NCI-H345 (cell line): ENCODE results near the gene FRMPD4.

Experiments used
- DNase-seq: peaks from one replicate; lab custom pipeline; 2025; lab: John Stamatoyannopoulos, UW

FRMPD4 gene

DNA sequence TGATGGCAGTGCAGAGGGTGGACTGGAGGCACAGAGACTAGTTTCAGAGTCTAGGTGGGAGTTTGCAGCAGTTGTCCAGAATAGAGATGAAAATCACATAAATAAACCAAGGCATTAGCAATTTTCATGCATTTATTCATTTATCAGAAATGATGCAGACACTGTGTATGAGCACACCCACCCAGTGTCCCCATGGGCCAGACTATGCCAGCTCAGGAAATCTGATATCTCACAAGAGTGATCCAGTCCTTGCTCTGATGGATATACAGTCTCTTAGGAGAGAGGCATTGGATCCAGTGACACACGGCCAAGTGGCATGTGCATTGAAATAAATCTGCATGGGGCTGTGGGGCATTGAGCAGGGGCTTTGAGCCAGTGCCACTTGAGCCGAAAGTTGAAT is 228.2 kb downstream of the FRMPD4 start:
- DNase-seq = no peak

DNA sequence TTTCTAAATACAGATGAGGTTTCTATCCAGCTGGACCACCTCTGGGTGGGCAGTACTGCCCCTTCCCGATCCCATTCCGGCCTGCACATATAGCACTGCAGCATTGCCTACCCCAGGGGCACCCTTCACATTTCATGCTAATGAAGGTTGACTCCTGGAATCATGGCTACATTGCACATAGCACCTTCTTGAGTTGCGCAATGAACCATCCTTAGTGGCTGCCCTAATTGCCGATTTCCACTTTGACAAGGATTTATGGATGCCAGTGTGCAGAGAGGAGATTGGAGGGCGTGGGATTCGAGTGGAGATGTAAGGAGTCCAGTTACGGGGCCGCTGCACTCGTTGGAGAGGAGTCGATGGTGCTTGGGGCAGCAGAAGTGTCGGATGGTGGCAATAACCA is 229.0 kb downstream of the FRMPD4 start:
- DNase-seq = no peak

DNA sequence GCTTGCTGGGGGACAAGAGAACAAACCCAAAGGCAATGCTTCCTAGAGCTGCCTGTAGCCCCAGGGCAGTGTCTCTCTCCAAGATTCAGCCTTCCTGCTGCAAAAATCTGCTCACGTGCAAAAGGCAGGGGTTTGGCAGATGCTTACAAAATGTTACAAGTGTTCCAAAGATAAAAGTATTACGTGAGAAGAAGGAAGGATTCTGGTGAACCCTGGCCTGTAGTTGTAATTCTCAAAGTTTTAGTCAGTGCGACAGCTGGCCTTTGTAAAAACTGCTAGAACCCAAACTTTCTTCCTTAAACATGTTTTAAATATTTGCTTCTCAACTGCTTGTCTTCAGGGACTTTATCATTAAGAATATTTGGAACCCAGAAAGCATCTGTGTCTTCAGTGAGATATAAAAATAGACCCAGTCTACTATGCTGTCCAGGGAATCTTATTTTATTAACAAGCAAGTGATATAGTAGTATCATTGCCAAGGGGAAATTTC is 232.3 kb downstream of the FRMPD4 start:
- no peak for DNase-seq

DNA sequence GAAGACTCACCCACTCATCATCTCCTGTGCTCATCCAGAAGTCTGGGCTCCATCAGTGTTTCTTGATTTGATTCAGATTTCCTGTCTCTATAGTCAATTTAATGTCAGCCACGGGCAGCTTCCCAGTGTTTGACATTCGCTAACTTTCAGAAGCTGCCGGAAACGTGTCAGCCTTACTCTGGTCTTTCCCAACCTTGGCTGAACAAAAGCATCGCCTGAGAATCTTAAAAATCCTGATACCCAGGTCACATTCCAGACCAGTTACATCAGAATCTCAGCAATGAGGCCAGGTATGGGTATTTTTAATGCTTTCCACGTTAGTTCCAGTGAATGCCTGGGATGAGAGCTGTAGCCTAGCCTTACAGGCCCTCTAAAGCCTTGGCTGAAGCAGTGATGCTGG is 233.8 kb downstream of the FRMPD4 start:
- no peak for DNase-seq

DNA sequence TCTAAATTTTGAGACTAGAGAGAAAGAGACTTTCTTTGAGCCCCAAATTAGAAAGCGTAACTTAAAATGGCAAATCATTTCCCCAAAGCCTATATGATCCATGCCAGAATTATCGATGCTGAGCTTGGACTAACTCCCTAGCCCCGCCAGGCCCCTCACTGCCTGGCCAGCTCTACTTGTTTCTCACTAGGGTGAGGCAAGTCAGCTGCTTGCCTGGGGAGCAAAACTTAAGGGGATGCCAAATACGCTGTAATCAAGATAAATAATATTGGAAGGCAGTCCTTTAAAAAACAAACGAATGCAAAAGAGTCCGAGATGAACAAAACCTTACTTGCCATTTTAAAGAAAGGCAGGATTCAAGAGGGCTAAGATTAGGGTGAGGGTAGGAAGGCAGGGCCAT is 236.0 kb downstream of the FRMPD4 start:
- DNase-seq = no peak

DNA sequence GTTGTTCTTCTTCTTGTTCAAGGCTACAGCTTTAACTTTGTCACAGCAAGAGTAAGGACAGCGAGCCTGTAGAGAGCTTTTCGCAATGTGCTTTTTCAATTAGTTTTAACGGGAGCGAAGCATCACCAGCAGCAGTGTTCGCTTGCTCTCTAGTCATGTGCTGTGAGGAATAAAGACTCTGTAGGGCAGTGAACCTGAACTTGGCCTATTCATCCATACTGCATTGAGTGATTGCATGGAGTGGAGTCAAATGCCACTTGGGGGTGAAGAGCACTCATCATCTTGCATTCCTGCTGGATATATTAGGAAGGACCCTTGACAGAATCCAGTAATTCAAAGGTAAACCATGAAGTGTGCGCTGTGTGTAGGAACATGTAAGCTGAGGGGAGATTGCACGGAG is 240.0 kb downstream of the FRMPD4 start:
- peak; percentile 68 for DNase-seq

DNA sequence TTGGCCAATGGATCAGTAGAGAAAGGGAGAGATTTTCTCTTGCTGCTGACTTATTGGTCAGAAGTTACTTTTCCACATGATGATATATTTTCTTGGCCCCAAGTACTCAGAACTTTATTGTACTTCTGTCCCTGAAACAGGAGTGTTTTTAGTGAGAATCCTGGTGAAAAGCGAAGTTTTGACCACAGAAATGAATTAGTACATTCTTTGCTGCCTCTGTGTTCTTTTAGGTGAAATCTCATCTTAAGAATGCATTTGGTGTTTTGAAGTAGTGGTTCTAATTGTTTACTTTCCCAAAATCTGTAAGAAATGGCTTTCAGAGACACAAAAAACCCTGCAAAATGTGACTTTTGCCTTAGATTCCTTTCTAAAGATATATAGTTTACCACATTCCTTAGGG is 240.4 kb downstream of the FRMPD4 start:
- no peak for DNase-seq

DNA sequence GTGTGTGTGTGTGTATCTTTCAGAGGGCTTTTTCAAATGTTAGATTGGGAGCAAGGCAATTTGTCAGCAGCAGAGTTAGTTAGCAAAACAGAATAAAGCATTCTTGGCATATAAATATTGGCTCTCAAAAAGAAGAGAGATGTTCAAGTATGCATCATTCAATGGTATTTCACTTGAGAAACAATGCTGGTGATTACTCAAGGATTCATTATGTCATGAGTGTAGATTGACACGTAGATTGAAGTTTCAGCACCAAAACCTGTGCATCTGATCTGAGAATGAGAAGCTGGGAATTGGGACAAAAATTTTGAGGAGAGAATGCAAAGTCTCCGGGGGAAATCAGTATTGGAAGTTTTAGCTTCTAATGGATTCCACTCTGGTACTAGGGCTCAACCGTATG is 241.4 kb downstream of the FRMPD4 start:
- DNase-seq = no peak

DNA sequence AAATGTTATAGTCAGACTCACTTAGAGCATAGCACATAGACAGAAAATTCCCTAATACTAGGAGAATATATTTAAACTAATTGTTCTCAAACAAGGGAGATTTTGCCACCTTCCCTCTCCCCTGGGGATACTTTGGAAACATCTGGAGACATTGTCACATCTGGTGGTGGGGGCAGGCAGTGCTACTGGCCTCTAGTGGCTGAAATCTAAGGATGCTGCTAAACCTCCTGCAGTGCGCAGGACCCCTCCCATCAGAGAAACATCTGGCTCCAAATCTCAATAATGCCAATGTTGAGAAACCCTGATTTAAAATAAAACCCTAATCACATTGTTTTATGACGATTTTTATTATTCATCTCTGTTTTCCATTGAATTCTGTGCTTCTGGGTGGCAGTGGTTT is 244.9 kb downstream of the FRMPD4 start:
- DNase-seq = no peak

DNA sequence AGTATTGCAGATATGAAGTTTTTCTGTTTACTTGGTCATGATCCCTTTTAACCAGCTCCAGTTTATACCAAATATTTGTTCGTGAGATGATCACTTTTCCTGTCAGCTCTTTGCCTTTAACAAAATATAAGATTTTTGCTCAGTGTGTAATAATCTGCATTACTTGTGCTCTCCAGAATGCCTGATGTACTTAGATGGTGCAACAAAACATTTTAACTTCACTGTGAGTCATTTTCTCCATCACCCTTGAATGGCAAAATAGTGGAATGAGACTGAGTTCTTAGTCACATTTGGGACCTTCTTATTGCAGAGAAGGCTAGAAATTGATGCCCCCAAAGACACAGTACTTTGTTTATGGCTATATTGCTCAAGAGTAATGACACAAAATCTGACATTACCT is 252.0 kb downstream of the FRMPD4 start:
- no peak for DNase-seq

DNA sequence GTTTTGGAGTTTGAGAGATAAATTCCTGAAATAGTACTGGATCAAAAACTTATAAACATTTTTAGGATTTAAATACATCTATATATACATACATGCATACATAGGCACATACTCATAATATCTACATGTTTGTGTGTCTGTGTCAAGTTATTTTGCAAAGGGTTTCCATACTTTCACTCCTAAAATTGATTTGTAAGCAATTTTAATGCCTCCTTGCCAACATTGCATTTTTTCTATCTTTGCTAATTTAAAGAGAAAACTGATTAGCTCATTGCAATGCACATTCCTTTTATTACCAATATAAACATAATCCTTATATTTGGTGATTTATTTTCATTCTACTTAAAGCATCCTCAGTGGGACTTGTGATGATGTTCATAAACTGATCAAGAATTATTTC is 258.3 kb downstream of the FRMPD4 start:
- DNase-seq = no peak

DNA sequence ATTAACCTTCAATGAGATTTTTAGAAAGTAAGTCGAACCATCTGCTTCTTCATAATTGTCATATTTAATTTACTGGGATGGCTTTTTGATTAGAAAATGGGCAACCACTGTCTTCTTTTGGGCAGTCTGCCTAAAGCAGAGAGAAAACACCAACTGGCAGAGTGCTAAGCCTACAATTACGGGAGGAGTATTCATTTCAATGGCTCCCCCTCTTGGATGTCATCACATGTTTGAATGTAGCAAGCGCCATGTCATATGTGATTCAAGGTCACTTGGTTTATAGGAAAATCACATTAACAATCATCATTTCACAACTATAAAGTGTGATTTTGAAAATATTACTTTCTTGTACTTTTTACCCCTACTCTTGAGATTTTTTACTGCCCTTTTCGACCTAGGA is 261.9 kb downstream of the FRMPD4 start:
- no peak for DNase-seq

DNA sequence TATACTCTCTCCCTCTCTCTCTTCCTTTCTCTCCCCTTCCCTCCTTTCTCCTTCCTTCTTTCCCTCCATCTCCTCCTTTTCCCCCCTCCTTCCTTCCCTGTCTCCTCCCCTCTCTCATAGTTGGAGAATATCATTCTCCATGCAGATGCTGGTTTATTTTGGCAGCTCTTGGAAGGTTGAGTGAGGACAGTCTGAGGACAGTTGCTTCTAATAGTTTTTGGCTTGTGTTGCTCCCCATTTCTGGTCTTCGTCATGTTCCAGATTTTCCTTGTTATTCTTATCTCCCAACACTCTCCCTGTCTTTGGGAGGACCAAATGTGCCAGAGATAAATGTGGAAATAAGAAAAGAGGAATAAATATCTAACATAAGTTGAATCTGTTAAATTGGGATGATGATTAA is 263.0 kb downstream of the FRMPD4 start:
- no peak for DNase-seq

DNA sequence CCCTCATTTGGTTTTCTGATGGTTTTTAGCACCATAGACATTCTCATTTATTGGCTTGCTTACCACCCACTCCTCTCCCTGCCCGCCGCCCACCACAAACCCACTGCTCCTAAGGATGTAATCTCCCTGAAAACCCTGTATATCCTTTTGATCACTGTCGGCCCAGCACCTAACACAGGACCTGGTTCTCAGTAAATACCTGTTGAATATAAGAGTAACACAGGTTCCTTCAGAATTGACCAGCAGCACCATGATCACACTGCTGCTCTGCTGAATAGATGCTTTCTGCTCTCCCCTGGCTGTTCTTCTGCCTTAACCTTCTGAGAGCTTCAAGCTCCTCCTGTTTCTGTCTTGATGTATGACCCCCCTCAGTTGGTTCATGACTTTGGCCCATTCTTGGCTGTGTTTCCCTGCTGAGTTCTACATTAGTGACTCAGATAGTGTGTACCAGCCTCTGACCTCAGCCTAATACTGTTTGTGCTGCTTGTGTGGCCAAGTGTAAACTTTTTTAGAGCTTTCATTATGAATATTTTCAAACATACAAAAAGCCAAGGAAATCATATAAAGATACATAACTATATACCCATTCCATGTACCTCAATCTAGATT is 265.3 kb downstream of the FRMPD4 start:
- no peak for DNase-seq

DNA sequence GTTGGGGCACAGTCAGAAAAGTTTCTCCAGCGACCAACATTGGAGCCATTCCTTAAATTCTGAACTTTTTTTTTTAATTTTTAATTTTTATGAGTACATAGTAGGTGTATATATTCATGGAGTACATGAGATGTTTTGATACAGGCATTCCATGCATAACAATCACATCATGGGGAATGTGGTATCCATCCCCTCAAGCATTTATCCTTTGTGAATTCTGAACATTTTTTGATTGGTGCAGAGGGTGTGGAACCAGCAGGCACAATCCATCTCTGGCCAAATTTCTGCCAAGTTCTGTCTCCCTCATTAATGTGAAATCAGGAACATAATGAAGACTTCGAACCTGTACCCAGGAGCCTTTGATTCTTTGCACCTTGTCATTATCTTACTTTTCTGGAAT is 267.0 kb downstream of the FRMPD4 start:
- DNase-seq = no peak

DNA sequence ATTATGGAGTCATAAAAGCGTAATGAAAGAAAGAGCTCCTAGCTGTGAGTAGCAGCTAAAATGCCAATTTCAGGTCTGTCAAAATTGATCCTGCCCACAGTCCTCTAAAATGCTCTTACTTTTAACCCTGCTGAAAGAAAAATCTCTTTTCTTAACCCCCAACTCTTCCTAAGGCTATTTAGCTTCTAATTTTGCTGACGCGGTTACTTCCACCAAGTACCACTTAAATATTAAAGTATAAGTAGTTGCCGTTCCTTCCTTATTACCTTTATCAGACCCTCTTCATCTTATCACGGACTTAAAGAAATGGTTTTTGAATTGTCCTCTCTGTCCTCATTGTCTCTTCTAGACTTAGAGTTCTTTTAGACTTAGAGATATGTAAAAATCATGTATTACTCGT is 272.2 kb downstream of the FRMPD4 start:
- DNase-seq = no peak

DNA sequence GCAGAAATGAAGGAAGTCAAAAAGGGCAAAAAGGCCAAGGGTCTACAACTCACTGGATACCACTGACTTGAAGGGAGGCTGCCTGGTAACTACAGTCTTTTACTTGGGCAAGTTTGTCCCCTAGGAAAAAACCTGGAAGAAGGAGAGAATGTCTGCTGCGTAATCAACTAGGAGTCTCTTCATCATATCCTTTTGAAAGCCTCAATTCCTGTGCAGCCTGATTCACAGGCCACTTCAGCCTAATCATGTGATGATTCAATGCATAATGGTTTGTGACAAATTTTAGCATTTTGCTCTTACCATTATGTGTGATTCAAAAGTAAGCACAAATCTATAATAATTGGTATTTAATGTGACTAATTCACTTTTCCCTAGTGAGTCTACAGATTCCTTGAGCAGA is 273.6 kb downstream of the FRMPD4 start:
- no peak for DNase-seq

DNA sequence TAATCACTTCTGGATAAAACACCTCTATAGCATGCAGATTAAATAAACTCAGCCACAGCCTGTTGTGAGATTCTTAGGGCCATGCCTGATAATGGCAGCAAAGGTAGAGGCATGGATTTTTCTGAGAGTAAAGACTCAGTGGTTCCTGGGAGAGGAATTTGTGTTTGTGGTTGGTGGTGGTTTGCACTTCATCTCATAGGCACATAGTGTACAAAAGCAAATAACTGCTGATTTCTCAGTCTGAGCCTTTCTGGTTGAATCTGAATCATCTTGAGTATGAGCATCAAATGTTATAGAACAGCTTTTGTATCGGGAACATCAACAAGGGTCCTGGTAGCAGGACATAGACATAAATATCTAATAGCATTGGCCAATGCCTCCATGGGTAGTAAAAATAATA is 274.3 kb downstream of the FRMPD4 start:
- no peak for DNase-seq

DNA sequence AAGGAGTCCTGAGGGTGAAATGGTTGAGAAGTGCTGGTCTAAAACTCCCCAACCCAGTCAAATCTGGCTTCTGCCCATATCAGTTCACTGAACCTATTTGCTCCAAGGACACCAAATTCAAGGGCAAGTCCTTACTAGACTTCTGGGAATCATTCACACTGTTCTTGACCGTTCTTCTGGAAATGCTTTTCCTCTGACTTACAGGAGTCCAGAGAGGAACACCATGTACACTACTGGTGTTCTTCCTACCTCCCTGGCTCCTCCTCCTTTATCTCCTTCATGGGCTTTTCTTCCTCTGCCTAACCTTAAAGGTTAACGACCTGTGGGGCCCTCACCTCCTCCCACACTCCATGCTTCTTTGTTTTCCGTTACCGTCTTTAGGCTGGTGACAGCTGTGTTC is 281.3 kb downstream of the FRMPD4 start:
- no peak for DNase-seq

DNA sequence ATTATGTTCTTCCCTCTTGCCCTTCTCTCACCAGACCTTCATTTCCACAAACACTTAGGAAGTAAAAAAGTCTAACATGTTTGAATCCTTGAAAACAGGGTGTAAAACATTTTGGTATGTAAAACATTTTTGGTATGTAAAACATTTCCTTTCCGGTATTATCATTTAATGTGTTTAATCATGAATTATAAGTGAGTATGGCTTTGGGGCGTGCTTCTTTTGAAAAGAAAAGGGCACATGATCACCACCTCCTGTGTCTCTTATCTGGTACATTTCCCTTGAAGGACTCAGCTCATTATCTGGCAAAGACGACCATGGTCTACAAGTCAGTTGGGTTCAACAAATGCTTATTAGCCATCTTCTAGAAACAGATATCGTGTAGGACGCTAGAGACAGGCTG is 283.6 kb downstream of the FRMPD4 start:
- DNase-seq = no peak

DNA sequence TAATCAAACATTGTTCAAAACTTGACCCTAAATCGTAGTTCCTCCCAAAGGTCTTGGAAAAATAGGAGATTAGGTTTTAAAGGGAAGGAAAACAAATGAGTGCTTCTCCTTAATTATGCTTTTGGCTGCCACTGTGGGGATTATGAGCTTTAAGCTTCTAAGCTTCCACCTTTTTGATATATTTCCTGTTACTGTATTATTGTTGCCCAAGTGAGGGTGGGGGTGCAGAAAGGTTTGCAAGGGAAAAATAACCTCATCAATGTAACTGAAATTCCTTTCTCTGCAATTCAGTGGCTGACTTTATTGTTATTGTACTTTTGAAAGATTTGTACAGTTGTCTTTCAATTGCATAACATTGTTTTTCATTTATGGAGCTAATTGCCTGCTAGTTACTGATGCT is 285.1 kb downstream of the FRMPD4 start:
- DNase-seq = no peak

DNA sequence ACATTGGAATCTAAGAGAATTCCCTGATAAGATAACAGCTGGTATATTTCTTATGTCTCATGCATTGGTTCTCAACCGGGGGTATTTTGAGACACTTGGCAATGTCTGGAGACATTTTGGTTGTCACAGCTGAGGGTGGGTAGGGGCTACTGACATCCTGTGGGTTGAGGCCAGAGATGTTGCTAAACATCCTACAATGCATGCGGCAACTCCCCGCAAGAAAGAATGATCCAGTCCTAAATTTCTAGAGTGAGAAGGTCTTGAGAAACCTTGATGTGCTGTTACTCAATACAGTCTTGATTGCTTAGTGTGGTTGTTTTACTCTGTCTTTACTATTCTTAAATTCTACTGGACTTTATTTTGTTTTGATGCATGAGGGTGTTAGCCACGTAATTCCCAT is 287.2 kb downstream of the FRMPD4 start:
- no peak for DNase-seq

DNA sequence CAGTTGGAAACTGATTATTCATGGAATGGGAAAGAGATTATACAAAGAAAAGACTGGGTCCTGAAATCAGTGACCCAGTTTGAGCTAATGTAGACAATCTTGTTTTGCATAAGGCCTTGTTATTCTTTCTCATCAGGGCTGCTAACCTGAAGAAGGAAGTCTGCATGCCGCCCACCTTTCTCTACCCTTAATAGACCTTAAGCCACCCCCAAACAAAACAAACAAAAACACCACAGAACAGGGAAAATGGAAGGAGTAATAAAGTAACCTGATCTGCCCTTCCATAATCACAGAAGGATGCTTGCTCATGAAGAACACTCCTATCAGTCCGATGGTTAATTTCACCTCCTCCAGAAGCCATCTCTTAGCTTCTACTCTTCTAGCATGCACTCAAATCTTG is 288.1 kb downstream of the FRMPD4 start:
- DNase-seq = no peak

DNA sequence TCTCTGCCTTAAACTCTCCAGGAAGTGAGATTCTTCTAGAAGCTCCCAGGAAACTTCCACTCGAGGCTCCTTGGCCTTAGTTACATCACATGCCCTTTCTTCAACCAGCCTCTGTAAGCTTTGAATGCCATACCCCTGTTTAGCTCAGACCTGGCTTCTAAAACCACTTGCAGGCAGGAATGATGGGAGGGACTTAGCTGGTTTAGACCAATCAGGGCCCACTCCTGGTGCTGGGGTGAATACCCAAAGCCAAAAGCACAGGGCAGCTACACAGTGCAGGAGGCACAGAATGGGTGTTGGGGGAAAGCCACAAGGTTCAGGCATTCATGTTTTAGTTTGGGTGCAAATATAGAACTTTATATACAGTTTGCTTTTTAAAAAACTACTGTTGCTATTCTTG is 296.2 kb downstream of the FRMPD4 start:
- no peak for DNase-seq

DNA sequence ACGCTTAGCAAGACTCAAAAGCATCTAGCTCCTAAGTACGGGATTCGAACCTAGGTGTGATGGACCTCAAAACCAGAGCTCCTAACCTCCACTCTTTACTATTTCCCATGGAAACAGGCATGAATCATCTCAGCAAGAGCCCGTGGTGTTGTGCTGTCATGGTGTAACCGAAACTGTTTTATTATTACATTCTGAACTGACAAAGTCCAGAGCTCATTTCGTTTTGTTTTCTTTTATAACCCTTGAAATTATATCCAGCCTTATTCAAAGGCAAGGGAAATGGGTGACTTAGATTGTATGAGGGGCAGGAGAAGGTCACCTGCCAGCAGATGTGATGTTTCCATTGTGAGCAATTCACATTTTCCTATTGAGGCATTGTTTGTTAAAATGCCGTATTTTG is 301.1 kb downstream of the FRMPD4 start:
- no peak for DNase-seq
